AG10803 (cell line): ENCODE results near the gene APOO.

ENCODE experiments used
- DNase-seq: peaks from one replicate; pipeline ENCODE4 v3.0.0; 2010; ENCODE audit warnings: low read depth
- H3K4me3 ChIP-seq: 2 replicates; pipeline ENCODE4 v1.5.1; 2011; ENCODE audit warnings: mild to moderate bottlenecking, low read length, control low read depth
- CTCF ChIP-seq: conservative IDR thresholded peaks from 2 replicates; pipeline ENCODE4 v1.5.1; 2011; ENCODE audit warnings: mild to moderate bottlenecking, low read length, control low read depth, inconsistent platforms

APOO gene

DNA sequence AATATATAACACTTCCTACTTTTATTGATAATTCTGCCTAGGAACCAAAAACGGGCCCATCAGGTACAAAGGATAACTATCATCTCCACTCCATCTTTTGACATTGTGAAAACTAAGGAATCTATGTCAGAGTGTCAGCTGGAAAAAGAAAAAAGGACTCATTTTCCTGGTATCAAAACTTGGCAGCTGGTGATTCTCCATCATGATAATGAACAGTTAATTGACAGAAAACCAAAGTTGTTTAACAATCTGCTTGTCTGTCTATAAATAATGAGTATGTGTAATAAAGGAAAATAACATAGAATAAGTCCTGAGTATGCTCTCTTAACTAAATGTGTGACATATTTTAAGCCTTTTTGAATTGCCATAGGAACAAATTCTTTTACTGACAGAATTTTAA, 31.5 kb upstream of the APOO start:
- TF ChIP-seq CTCF, result no peak
- no peak for DNase-seq

GRCh38 chrX:23938690-23939089, 31.0 kb upstream of the APOO start:
- no peak overlapping the region for H3K4me3 ChIP-seq
- no peak for TF ChIP-seq CTCF
- DNase-seq, result peak; percentile 25

More for the DNA sequence above, 31.5 kb upstream of the APOO start:
- H3K4me3 ChIP-seq, result no peak overlapping the region

DNA sequence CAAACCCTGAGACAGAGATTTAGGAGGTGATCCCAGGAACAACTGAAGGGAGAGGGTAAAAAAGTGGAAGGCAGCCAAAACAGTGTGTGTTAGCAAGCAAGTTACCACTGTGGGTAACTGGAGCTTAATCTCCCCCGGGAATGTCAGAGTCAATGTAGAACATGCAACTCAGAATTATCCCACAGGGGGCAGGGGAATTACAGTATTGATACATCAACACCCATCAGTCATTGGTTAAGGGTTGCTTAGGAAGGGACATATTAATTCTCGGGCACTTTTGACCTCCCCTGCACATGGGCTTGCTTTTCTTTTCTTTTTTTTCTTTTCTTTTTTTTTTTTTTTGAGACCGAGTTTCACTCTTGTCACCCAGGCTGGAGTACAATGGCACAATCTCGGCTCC, 29.4 kb upstream of the APOO start:
- no peak for TF ChIP-seq CTCF
- DNase-seq, result no peak
- H3K4me3 ChIP-seq, result no peak overlapping the region

- TF ChIP-seq CTCF, result no peak
- DNase-seq, result no peak
- H3K4me3 ChIP-seq, result no peak overlapping the region
Observed at GRCh38 chrX:23936180-23936579, 28.4 kb upstream of the APOO start.

GRCh38 chrX:23935106-23935505, 27.4 kb upstream of the APOO start:
- peak; percentile 27 for DNase-seq
- no peak overlapping the region for H3K4me3 ChIP-seq
- TF ChIP-seq CTCF, result no peak

DNA sequence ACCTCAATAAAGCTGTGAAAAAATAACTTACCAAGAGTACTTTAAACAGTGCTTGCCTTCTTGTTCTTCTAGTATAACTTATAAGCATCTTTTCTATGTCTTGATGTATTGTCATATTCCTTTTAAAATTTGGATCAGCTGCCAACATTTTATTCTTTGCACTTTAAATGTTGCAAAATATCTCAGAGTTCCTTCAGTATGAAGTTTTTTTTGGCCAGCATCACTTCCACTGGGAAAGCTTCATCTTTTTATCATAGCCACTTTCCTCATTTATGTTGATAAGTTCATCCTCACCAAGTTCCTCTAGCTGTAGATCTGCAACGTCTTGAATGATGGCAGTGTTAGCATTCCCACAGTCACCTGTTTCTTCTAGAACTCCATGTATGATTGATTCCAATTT, 24.3 kb upstream of the APOO start:
- H3K4me3 ChIP-seq, result no peak overlapping the region
- no peak for TF ChIP-seq CTCF
- no peak for DNase-seq

DNA sequence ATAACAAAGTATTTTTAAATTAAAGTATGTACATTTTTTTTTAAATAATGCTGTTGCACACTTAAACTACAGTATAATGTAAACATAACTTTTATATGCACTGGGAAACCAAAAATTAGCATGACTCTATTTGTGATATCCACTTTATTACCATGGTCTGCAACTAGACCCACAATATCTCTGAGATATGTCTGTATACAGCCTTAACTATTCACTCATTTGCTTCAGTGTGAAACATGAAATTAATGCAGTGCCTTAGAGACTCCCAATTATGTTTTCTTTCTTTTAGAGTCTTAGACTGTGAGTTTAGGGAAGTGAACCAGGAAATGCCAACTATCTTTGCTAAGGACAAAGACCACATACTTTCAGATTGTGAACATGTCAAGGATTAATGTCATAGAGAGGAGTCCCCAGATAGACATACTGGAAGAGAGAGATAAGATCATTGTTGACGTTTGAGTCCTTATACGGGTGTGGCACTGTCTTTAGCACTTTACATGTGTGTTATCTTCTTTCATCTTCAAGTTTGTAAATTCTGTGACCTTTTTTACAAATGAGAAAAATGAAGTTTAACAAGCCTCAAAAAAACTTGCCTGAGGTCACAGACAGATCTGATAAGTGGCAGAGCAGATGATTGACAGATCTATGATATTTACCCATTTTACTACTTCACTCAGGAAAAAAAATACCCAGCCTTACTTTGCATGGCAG, 23.3 kb upstream of the APOO start:
- no peak for TF ChIP-seq CTCF
- DNase-seq, result no peak
- no peak overlapping the region for H3K4me3 ChIP-seq
